GM10847 (cell line): ENCODE data around the gene TNK1.

Source experiments
- POLR2A ChIP-seq: IDR thresholded peaks from 2 replicates; pipeline ENCODE4 v1.6.1; 2011; ENCODE audit not compliant: insufficient read length; ENCODE audit errors: extremely low read depth

TNK1 gene

DNA sequence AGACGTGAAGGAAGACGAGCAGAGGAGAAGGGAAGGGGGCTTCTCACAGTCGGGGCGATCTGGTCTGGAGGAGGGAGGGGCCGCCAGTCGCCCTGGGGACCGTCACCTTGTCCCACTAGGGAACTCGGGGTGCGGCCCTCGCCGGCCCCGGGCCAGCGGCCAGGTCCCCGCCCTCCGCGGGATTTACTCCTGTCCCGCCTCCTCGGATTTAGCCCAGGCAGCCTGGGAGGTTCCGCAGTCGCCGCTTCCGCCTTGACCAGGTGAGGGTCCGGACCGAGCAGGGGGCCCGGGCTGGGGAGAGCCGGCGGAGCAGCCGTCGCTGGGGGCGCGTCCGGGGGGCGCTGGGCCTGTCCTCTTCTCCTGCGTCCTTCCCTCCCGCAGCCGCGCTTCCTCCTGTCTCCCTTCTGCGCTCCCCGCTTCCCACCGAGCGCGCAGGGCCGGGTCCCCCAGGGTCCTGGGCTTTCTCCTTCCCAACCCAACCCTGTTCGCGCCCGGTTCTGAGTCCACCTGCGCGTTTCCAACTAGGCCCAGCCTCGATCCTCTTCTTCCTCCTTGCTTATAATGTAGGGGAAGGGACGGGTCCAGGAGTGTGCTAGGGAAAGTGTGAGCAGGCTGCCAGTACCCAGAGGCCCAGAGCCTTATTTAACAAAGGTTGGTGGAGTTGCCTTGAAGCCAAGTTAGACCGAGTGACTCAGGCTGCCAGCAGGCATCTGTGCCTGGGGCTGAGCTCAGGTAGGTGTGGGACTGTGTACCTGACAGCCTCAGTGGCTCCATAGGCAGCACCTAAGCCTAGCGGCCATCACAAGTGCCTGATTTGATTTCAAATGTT lies at the start of gene TNK1:
Gene TNK1 (plus strand): TSS at position 235 of the 829 bp plus-strand sequence. CDS start 1,838 bp downstream, outside the sequence.
- no peak for TF ChIP-seq POLR2A

DNA sequence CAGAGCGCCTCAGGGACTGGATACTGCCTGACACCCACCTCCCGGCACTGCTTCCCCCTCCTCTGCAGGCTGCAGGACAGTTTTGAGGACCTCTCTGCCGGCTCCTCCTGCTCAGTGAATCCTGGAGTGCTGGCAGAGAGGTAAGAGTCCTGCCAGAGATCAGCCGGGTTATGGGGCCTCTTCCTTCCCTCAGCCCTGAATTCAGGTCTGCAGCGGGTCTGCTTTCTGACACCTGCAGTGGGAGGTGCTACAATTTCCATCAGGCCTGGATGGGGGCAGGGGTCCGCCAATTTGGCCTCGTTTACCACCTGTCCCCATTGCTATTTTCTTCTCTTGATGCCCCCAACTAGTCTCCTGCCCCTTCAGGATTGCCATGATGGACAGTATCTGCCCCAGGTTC lies 48.8 kb upstream of the TNK1 start:
- no peak for TF ChIP-seq POLR2A

DNA sequence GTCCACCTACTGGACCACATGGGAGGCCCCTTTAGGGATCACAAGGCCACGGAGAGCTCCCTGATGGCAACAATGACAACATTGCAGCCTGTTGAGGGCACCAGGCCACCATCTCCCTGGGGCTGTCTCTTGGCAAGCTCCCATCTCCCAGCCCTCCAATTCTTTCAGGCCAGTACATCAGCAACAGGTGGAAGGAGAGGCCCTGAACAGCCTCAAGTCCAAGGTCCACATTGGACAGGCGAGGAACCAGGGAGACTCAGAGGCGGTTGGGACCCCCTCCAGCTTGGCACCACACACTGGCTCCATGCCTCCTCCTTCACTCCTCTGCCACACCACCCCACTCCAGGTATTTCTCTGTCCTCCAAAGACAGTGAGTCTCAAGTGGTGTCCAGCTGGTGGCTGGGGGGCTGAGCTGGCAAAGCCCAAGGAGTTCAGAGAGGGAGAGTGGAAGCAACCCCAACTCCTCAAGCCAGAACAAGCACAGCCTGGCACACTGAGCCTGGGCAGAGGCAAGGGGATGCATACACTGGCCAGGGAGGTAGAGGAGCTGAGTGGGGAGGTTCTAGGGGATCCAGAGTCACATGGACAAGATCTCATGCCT lies 45.9 kb upstream of the TNK1 start:
- no peak for TF ChIP-seq POLR2A

GRCh38 chr17:7336240-7337175 lies 44.4 kb upstream of the TNK1 start, which contains the start of gene ACAP1:
TSS of gene ACAP1 (plus strand) at chr17:7336529. CDS start at chr17:7336735, 206 bp downstream.
- TF ChIP-seq POLR2A: peak; percentile 25

DNA sequence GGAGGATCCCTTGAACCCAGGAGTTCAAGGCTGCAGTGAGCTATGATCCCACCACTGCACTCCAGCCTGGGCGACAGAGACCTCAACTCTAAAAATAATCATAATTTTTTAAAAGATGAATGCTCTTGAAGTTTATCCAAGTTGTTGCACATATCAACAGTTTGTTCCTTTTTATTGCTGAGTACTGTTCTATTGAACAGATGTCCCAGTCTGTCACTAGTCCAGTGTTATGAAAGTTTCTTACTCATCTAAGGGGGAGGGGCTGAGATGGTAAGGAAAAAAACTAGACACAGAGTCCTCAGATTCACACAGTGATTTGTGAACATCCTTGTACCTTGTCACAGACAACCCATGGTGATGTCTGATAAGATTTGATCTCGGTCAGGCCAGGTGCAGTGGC lies 40.7 kb upstream of the TNK1 start:
- no peak for TF ChIP-seq POLR2A

DNA sequence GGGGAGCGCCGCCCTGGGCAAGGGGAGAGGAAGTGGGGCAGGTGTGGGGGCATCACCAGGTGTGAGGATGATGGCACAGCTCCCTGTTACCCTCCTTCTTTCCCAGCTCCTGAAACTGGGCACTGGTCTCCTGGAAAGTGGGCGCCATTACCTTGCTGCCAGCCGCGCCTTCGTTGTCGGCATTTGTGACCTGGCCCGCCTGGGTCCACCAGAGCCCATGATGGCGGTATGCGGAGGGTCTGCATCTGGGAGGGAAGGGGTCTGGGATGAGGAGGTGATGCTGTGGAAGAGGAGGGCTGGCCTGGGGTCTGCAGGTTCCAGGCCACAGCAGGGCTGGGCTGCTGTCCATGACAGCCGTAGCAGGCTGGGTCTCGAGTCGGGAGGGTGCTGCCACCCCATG lies 39.0 kb upstream of the TNK1 start:
- TF ChIP-seq POLR2A: no peak

DNA sequence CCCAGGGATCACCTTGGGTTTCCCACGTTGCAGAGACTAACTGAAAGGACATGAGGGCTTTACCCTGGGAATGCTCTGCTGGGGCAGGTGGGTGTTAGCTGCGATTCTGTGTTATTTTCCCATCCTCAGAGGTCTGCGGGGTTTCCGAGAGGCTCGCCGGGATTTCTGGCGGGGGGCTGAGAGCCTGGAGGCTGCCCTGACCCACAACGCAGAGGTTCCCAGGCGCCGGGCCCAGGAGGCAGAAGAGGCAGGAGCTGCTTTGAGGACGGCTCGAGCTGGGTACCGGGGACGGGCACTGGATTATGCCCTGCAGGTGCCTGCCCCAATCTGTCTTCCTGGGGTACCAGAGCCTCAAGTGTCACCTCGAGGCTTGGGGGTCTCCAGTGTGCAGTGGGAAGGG lies 37.6 kb upstream of the TNK1 start:
- TF ChIP-seq POLR2A: no peak

GRCh38 chr17:7346761-7347614 lies 33.9 kb upstream of the TNK1 start:
- no peak for TF ChIP-seq POLR2A

- no peak for TF ChIP-seq POLR2A
These were observed 33.0 kb upstream of the TNK1 start for GRCh38 chr17:7347630-7348477.

DNA sequence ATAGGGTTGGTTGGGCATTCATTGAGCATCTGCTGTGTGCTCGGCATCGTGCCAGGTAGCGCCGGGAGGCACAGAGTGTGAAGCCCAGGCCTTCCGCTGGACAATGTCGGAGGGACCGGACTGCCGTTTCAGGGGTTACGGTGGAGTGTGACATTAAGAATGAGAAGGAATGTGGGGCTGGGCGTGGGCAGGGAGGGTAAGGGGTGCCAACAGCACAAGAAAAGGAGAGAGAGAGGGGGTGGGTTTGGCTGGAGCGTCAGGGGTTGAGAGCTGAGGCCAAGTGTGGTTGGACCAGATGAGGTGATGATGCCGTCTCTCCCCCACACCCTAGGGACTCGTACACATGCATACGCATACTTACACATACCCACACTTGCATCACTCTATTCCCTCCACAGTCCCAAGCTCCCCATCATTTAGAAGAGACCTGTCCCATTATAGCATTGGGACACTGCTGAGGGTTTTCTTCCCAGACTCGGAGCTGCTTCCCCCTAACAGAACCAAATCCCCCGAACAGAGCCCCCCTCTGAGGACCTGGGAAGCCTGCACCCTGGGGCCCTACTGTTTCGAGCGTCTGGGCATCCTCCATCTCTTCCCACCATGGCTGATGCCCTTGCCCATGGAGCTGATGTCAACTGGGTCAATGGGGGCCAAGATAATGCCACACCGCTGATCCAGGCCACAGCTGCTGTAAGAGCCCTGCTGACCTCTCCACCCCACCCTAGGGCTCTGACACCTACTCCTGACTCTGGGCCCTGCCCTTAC lies 32.2 kb upstream of the TNK1 start:
- no peak for TF ChIP-seq POLR2A

DNA sequence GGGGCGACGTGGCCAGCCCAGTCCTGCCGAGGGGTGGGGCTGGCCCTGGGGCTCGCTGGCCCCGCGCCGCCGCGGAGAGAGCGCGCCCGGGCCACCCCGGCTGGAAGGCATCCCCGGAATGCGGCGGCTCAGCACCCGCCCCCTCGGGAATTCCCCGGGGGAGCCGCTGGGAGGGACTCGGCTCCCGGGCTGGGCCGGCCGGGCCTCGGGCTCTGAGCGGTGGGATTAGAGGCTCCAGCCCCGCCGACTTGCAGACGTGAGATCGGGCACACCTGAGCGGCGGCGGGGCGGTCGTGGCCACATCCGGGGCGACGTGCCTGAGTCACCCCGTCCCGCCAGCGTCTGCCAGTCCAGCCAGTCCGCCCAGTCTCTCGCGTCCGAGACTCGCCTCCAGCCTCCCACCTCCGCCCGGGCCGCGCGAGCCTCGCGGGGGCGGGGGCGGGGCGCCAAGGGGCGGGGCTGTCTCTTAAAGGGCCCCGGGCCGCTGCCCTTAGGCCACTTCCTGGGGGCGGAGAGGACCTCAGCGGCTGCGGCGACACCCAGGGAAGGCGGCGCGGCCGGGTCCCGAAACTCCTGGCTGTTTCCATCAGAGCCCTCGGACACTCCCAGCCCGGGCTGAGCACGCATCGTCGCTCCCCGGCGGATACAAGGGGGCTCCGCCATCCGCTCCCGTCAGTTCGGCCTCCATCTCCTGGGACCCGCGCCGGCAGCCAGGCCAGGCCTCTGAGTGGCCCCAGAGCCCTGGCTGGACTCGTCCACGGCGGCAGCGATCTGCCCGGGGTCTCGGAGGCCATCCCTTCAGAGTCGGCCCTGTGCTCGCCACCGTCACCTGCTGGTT lies 29.0 kb upstream of the TNK1 start, which contains the start of gene KCTD11:
Gene KCTD11 (plus strand): TSS at position 498 of the 838 bp plus-strand sequence.
- peak; percentile 38 for TF ChIP-seq POLR2A

- TF ChIP-seq POLR2A: no peak
These were observed 28.4 kb upstream of the TNK1 start for GRCh38 chr17:7352503-7352889.
